Measurements from ENCODE around the gene MADD.
"Not testable (repeated sequence)": the region's sequence is repeated elsewhere in the genome, so short reads cannot be mapped to it uniquely, and the experiment has no call there.

The MADD gene

DNA sequence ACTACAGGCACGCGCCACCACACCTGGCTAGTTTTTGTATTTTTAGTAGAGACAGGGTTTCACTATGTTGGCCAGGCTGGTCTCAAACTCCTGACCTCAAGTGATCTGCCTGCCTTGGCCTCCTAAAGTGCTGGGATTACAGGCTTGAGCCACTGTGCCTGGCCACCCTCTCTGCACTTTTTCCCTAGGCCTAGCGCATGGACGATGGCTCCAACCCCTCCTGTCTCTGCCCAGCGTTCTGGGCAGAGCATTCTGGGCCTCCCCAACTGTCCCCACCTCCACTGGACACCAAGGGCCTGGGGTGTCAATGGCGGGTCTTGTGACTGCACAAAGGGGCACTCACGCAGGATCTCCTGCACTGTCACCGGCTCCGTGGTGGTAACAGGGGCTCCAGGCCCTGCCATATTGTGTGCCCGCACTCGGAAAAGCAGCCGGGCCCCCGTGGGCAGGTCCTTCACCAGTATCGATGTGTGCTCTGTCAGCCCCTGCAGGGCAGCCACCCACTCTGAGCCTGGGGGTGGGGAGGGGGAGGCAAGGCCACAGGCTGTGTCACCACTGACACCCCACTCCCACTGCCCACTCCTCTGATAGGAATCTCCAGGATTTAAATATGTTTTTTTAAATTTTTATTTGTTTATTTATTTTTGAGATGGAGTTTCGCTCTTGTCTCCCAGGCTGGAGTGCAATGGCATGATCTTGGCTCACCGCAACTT is 64.9 kb downstream of the MADD start:
- H3K27ac ChIP-seq (ENCODE audit: insufficient read depth in 1 of 2, low read depth in 1 of 2, low read length in 2 of 2, poor library complexity in 1 of 2, severe bottlenecking in 2 of 2); DNase-seq; H3K4me3 ChIP-seq (ENCODE audit: control insufficient read depth in 1 of 7, extremely low read depth in 1 of 7, insufficient read depth in 4 of 7, low read depth in 2 of 7, low read length in 6 of 7); H3K4me1 ChIP-seq (ENCODE audit: control extremely low read depth in 1 of 4, control insufficient read depth in 4 of 4, insufficient read depth in 4 of 4, low read length in 3 of 4); H3K9me3 ChIP-seq (ENCODE audit: control extremely low read depth in 1 of 5, control insufficient read depth in 4 of 5, insufficient read depth in 2 of 5, low read depth in 1 of 5, low read length in 4 of 5); H3K27me3 ChIP-seq (replicated peaks in 2 of 5; ENCODE audit: control insufficient read depth in 4 of 5, insufficient read depth in 5 of 5, low read length in 4 of 5); POLR2A ChIA-PET: not testable (repeated sequence)
- H3K36me3 ChIP-seq (ENCODE audit: control insufficient read depth in 4 of 4, insufficient read depth in 4 of 4, low read length in 3 of 4) = peaks cover 0 to 15% (median 2%) of the 10 kb centered on the region in 4 experiments
- over 99% methylated on average over 13 of the region's 16 CpGs for WGBS (ENCODE audit: insufficient coverage)
- CTCF ChIA-PET = interaction anchor here (3.0 kb wide), 1 partner anchor 8 kb away, joined by 10 read pairs; no protein-coding TSS in a partner anchor

DNA sequence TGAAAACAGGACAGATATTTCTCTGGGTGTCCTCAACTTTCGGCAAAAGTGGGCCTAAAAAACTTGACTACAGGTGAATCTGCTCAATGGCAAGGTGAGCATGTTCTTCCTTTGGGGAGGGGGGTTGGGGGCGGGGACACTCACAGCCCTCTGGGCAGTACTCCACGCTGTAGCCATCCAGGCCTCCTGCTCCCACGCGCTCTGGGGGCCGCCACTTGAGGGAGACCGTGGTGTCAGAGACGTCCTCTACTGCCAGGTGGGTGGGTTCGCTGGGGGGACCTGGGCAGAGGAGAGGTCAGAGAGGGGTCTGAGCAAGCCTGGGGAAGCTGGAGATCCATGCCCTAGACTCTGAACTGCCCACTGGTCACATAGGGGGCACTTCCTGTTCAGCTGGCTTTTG is 65.8 kb downstream of the MADD start:
- 95% methylated on average over 8 of the region's 9 CpGs for WGBS (ENCODE audit: insufficient coverage)
- ChIA-PET CTCF (interaction anchor here (1.2 to 1.4 kb wide), 3 partner anchors 7 to 64 kb away, joined by 3 to 5 read pairs (median 3); no protein-coding TSS in a partner anchor), POLR2A (interaction anchor here (0.6 kb wide), 1 partner anchor 10 kb away, joined by 3 read pairs; no protein-coding TSS in a partner anchor)
- H3K27me3 ChIP-seq (replicated peaks in 2 of 5; ENCODE audit: control insufficient read depth in 4 of 5, insufficient read depth in 5 of 5, low read length in 4 of 5) = no peaks in the 10 kb centered on the region
- H3K4me1 ChIP-seq (ENCODE audit: control extremely low read depth in 1 of 4, control insufficient read depth in 4 of 4, insufficient read depth in 4 of 4, low read length in 3 of 4) = no peaks in the 10 kb centered on the region
- no peak overlapping the region for H3K4me3 ChIP-seq (ENCODE audit: control insufficient read depth in 1 of 7, extremely low read depth in 1 of 7, insufficient read depth in 4 of 7, low read depth in 2 of 7, low read length in 6 of 7)
- DNase-seq = no peak
- peaks cover 0 to 6% (median 0%) of the 10 kb centered on the region in 4 experiments for H3K36me3 ChIP-seq (ENCODE audit: control insufficient read depth in 4 of 4, insufficient read depth in 4 of 4, low read length in 3 of 4)
- no peaks in the 10 kb centered on the region for H3K9me3 ChIP-seq (ENCODE audit: control extremely low read depth in 1 of 5, control insufficient read depth in 4 of 5, insufficient read depth in 2 of 5, low read depth in 1 of 5, low read length in 4 of 5)
- no peak overlapping the region for H3K27ac ChIP-seq (ENCODE audit: insufficient read depth in 1 of 2, low read depth in 1 of 2, low read length in 2 of 2, poor library complexity in 1 of 2, severe bottlenecking in 2 of 2)

DNA sequence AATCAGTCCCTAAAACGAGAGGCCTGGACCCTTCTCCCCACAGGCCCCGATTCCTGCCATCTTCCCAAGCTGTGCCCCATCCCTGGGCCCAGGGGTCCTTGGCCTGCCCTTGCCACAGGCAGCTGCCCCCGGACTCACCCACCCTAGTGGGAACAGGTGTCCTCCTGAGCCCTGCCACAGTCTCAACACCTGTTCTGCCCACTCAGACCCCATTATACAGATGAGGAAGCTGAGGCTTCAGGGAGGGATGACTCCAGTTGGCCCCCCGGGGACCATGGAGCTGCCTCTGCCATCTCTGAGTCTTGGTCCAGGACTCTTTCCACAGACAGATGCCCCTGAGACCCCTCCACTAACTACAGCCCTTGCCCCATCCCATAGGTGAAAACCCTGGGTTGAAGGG is 66.7 kb downstream of the MADD start:
- no peak overlapping the region for H3K27ac ChIP-seq (ENCODE audit: insufficient read depth in 1 of 2, low read depth in 1 of 2, low read length in 2 of 2, poor library complexity in 1 of 2, severe bottlenecking in 2 of 2)

GRCh38 chr11:47337229-47337924 is 67.4 kb downstream of the MADD start:
- ChIA-PET CTCF (interaction anchor here (1.0 to 1.3 kb wide), 3 partner anchors 9 to 37 kb away, joined by 3 to 5 read pairs (median 3); no protein-coding TSS in a partner anchor), POLR2A (no interaction called here)
- Histone ChIP-seq H3K27me3 (replicated peaks in 2 of 5; ENCODE audit: control insufficient read depth in 4 of 5, insufficient read depth in 5 of 5, low read length in 4 of 5) (no peaks in the 10 kb centered on the region), H3K36me3 (ENCODE audit: control insufficient read depth in 4 of 4, insufficient read depth in 4 of 4, low read length in 3 of 4) (no peaks in the 10 kb centered on the region), H3K4me1 (ENCODE audit: control extremely low read depth in 1 of 4, control insufficient read depth in 4 of 4, insufficient read depth in 4 of 4, low read length in 3 of 4) (no peaks in the 10 kb centered on the region), H3K4me3 (ENCODE audit: control insufficient read depth in 1 of 7, extremely low read depth in 1 of 7, insufficient read depth in 4 of 7, low read depth in 2 of 7, low read length in 6 of 7) (no peak overlapping the region), H3K9me3 (ENCODE audit: control extremely low read depth in 1 of 5, control insufficient read depth in 4 of 5, insufficient read depth in 2 of 5, low read depth in 1 of 5, low read length in 4 of 5) (no peaks in the 10 kb centered on the region), H3K27ac (ENCODE audit: insufficient read depth in 1 of 2, low read depth in 1 of 2, low read length in 2 of 2, poor library complexity in 1 of 2, severe bottlenecking in 2 of 2) (no peak overlapping the region)
- DNase-seq = peak in 1 of 3 donors; percentile 29
- 94% methylated on average over 26 of the region's 34 CpGs for WGBS (ENCODE audit: insufficient coverage)

More for the DNA sequence above, 66.7 kb downstream of the MADD start:
- no peaks in the 10 kb centered on the region for H3K9me3 ChIP-seq (ENCODE audit: control extremely low read depth in 1 of 5, control insufficient read depth in 4 of 5, insufficient read depth in 2 of 5, low read depth in 1 of 5, low read length in 4 of 5)
- no peaks in the 10 kb centered on the region for H3K27me3 ChIP-seq (replicated peaks in 2 of 5; ENCODE audit: control insufficient read depth in 4 of 5, insufficient read depth in 5 of 5, low read length in 4 of 5)
- H3K4me1 ChIP-seq (ENCODE audit: control extremely low read depth in 1 of 4, control insufficient read depth in 4 of 4, insufficient read depth in 4 of 4, low read length in 3 of 4) = no peaks in the 10 kb centered on the region
- ChIA-PET CTCF (interaction anchor here (1.0 to 1.4 kb wide), 4 partner anchors 8 to 65 kb away, joined by 3 to 5 read pairs (median 3); no protein-coding TSS in a partner anchor), POLR2A (interaction anchor here (0.6 kb wide), 1 partner anchor 10 kb away, joined by 3 read pairs; no protein-coding TSS in a partner anchor)
- DNase-seq = no peak
- no peaks in the 10 kb centered on the region for H3K36me3 ChIP-seq (ENCODE audit: control insufficient read depth in 4 of 4, insufficient read depth in 4 of 4, low read length in 3 of 4)
- H3K4me3 ChIP-seq (ENCODE audit: control insufficient read depth in 1 of 7, extremely low read depth in 1 of 7, insufficient read depth in 4 of 7, low read depth in 2 of 7, low read length in 6 of 7) = no peak overlapping the region
- WGBS (ENCODE audit: insufficient coverage) = 100% methylated on average over 1 of the region's 4 CpGs

GRCh38 chr11:47338396-47339241 is 68.7 kb downstream of the MADD start:
- no peak for DNase-seq
- H3K27me3 ChIP-seq (replicated peaks in 2 of 5; ENCODE audit: control insufficient read depth in 4 of 5, insufficient read depth in 5 of 5, low read length in 4 of 5) = no peaks in the 10 kb centered on the region
- H3K4me3 ChIP-seq (ENCODE audit: control insufficient read depth in 1 of 7, extremely low read depth in 1 of 7, insufficient read depth in 4 of 7, low read depth in 2 of 7, low read length in 6 of 7) = no peak overlapping the region
- ChIA-PET POLR2A (no interaction called here), CTCF (no interaction called here)
- no peaks in the 10 kb centered on the region for H3K4me1 ChIP-seq (ENCODE audit: control extremely low read depth in 1 of 4, control insufficient read depth in 4 of 4, insufficient read depth in 4 of 4, low read length in 3 of 4)
- H3K27ac ChIP-seq (ENCODE audit: insufficient read depth in 1 of 2, low read depth in 1 of 2, low read length in 2 of 2, poor library complexity in 1 of 2, severe bottlenecking in 2 of 2) = no peak overlapping the region
- 95% methylated on average over 26 of the region's 27 CpGs for WGBS (ENCODE audit: insufficient coverage)
- H3K9me3 ChIP-seq (ENCODE audit: control extremely low read depth in 1 of 5, control insufficient read depth in 4 of 5, insufficient read depth in 2 of 5, low read depth in 1 of 5, low read length in 4 of 5) = no peaks in the 10 kb centered on the region
- H3K36me3 ChIP-seq (ENCODE audit: control insufficient read depth in 4 of 4, insufficient read depth in 4 of 4, low read length in 3 of 4) = no peaks in the 10 kb centered on the region

DNA sequence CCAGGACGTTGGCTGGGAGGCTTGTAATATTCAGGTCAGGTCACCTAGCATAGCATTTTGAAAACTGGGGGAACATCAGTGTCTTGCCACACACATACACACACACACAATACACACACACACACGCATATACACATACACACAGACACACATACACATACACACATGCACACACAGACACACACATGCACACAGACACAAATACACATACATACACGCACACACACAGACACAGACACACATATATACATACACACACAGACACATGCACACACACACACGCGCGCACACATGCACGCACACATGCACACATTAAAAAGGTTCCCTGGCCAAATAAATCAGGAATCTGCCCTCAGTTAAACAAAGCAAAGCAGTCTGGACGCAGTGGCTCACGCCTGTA is 70.1 kb downstream of the MADD start:
- CTCF ChIA-PET = no interaction called here

More for the DNA sequence above, 70.1 kb downstream of the MADD start:
- H3K27me3 ChIP-seq (replicated peaks in 2 of 5; ENCODE audit: control insufficient read depth in 4 of 5, insufficient read depth in 5 of 5, low read length in 4 of 5) = no peaks in the 10 kb centered on the region
- H3K4me1 ChIP-seq (ENCODE audit: control extremely low read depth in 1 of 4, control insufficient read depth in 4 of 4, insufficient read depth in 4 of 4, low read length in 3 of 4) = no peaks in the 10 kb centered on the region
- POLR2A ChIA-PET = no interaction called here
- no peak overlapping the region for H3K27ac ChIP-seq (ENCODE audit: insufficient read depth in 1 of 2, low read depth in 1 of 2, low read length in 2 of 2, poor library complexity in 1 of 2, severe bottlenecking in 2 of 2)
- no peak overlapping the region for H3K4me3 ChIP-seq (ENCODE audit: control insufficient read depth in 1 of 7, extremely low read depth in 1 of 7, insufficient read depth in 4 of 7, low read depth in 2 of 7, low read length in 6 of 7)
- WGBS (ENCODE audit: insufficient coverage) = 96% methylated on average over 8 of the region's 9 CpGs
- no peaks in the 10 kb centered on the region for H3K9me3 ChIP-seq (ENCODE audit: control extremely low read depth in 1 of 5, control insufficient read depth in 4 of 5, insufficient read depth in 2 of 5, low read depth in 1 of 5, low read length in 4 of 5)
- no peaks in the 10 kb centered on the region for H3K36me3 ChIP-seq (ENCODE audit: control insufficient read depth in 4 of 4, insufficient read depth in 4 of 4, low read length in 3 of 4)
- no peak for DNase-seq

All from common myeloid progenitor, CD34-positive (primary cell).